Right atrium auricular region (tissue), 2 donors: ENCODE results near the gene ETV6. TPM values are rescaled to one million over a fixed set of nuclear protein-coding genes. Genes with fewer than 3 reads are reported as not detected.

Experiments
- DNase-seq: peaks from one replicate; pipeline ENCODE4 v3.0.0-alpha.2; 2019; ENCODE audit warnings: low spot score
- H3K27ac ChIP-seq, 2 donors: fragments of 200-600 bp; sonication (generic); 1 replicate in 1 of 2; 2 replicates in 1 of 2; pipeline ENCODE4 v1.5.1; 2016 to 2019
- H3K27me3 ChIP-seq, 2 donors: fragments of 200-600 bp; sonication (generic); one replicate each; pipeline versions ENCODE4 v1.5.1 to v1.6.0; 2017 to 2019
- H3K36me3 ChIP-seq: fragments of 200-600 bp; sonication (generic); one replicate; pipeline ENCODE4 v1.5.1; 2016
- H3K4me1 ChIP-seq, 2 donors: fragments of 200-600 bp; sonication (generic); one replicate each; pipeline versions ENCODE4 v1.5.1 to v1.6.0; 2017 to 2019
- H3K4me3 ChIP-seq, 2 donors: fragments of 200-600 bp; sonication (generic); 1 replicate in 1 of 2; 2 replicates in 1 of 2; pipeline ENCODE4 v1.5.1; 2017 to 2019; ENCODE audit warnings: mild to moderate bottlenecking in 1 of 2, moderate library complexity in 1 of 2
- H3K9me3 ChIP-seq, 2 donors: fragments of 200-600 bp; sonication (generic); one replicate each; pipeline ENCODE4 v1.5.1; 2019
- CTCF ChIP-seq, 2 donors: fragments of 200-600 bp; sonication (generic); IDR thresholded peaks; one replicate each; pipeline ENCODE4 v1.5.1; 2019; ENCODE audit warnings: antibody characterized with exemption in 2 of 2
- total RNA-seq, 2 donors: library from RNA; depleted of rRNA; stranded (reverse); fragments of >200 nt; gene quantifications; one replicate each; pipeline ENCODE4 v1.1.0, GENCODE V29; 2016

Gene ETV6
- total RNA-seq, 2 donors from 2014 or later = 6.7 TPM

- Histone ChIP-seq H3K4me3 (no peak overlapping the region), H3K4me1 (peaks cover 0 to 46% of the 10 kb centered on the region in 2 donors), H3K36me3 (no peaks in the 10 kb centered on the region), H3K27ac (no peak overlapping the region), H3K27me3 (no peaks in the 10 kb centered on the region), H3K9me3 (no peaks in the 10 kb centered on the region)
- no peak for DNase-seq
- no peak for TF ChIP-seq CTCF (IDR thresholded peaks at IDR 0.05)
These were observed 165.9 kb downstream of the ETV6 start for GRCh38 chr12:11815397-11815796.

- H3K4me3 ChIP-seq = no peak overlapping the region
- no peaks in the 10 kb centered on the region for H3K9me3 ChIP-seq
- no peak for DNase-seq
- H3K4me1 ChIP-seq = peaks cover 0 to 15% of the 10 kb centered on the region in 2 donors
- H3K27me3 ChIP-seq = no peaks in the 10 kb centered on the region
- no peak for TF ChIP-seq CTCF (IDR thresholded peaks at IDR 0.05)
- H3K36me3 ChIP-seq = no peaks in the 10 kb centered on the region
- H3K27ac ChIP-seq = no peak overlapping the region
These were observed 170.2 kb downstream of the ETV6 start for GRCh38 chr12:11819643-11820042.

DNA sequence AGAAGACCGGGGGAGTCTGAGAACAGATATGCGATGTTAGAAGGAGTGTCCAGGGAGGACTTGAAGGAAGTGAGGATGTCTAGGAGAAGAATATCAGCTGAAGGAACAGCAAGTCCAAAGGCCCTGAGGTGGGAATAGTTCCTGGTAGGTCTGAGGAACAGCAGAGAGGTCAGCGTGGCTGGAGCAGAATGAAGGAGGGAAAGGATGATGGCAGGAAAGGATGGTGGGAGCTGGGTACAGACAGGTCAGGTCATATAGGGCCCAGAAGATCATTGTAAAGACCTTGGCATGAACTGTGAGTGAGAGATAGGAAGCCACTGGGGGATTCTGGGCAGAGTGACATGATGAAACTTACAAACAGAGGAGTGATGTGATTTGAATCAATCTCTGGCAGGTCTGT, 171.0 kb downstream of the ETV6 start:
- Histone ChIP-seq H3K27ac (no peak overlapping the region), H3K27me3 (no peaks in the 10 kb centered on the region), H3K9me3 (no peaks in the 10 kb centered on the region), H3K4me3 (no peak overlapping the region), H3K36me3 (no peaks in the 10 kb centered on the region), H3K4me1 (peaks cover 0 to 11% of the 10 kb centered on the region in 2 donors)
- no peak for TF ChIP-seq CTCF (IDR thresholded peaks at IDR 0.05)
- no peak for DNase-seq

GRCh38 chr12:11821386-11822080, 172.1 kb downstream of the ETV6 start:
- no peak for DNase-seq
- peaks cover 0 to 6% of the 10 kb centered on the region in 2 donors for H3K4me1 ChIP-seq
- no peak for TF ChIP-seq CTCF (IDR thresholded peaks at IDR 0.05)
- H3K36me3 ChIP-seq = no peaks in the 10 kb centered on the region
- H3K9me3 ChIP-seq = no peaks in the 10 kb centered on the region
- H3K27ac ChIP-seq = no peak overlapping the region
- H3K27me3 ChIP-seq = no peaks in the 10 kb centered on the region
- H3K4me3 ChIP-seq = no peak overlapping the region

- Histone ChIP-seq H3K27ac (no peak overlapping the region), H3K4me1 (peaks cover 0 to 10% of the 10 kb centered on the region in 2 donors), H3K9me3 (no peaks in the 10 kb centered on the region), H3K27me3 (no peaks in the 10 kb centered on the region), H3K4me3 (no peak overlapping the region), H3K36me3 (no peaks in the 10 kb centered on the region)
- no peak for DNase-seq
- no peak for TF ChIP-seq CTCF (IDR thresholded peaks at IDR 0.05)
These were observed 172.8 kb downstream of the ETV6 start for GRCh38 chr12:11822081-11822834.
